Left ventricle myocardium superior (tissue), 1 donor: Measurements from ENCODE around the gene APOC3. TPM values are rescaled to one million over a fixed set of nuclear protein-coding genes. Genes with fewer than 3 reads are reported as not detected.

Experiments
- ATAC-seq: fragments of 200-7000 bp; cut with Tn5 transposase; one replicate; pipeline ENCODE4 v1.9.1; 2020; ENCODE audit warnings: mild to moderate bottlenecking, moderate library complexity
- DNase-seq: peaks from one replicate; pipeline ENCODE4 v3.0.0-alpha.2; 2020
- intact Hi-C: fragments of 100-400 bp; cut with micrococcal nuclease; formaldehyde crosslinking; loops from one replicate; pipeline ENCODE4 v1.11.0; 2022
- total RNA-seq: library from RNA; stranded (reverse); fragmentation: NEBNext Ultra II Directional; extraction: Animal tissue kit (Norgen Biotek cat#: 25700); gene quantifications from one replicate; pipeline ENCODE4 v1.2.1, GENCODE V29; 2021
- donor health status: DM: no; HTN: yes; CAD: no; lungs with severe emphysema.

APOC3 gene
- total RNA-seq, 1 donor from 2014 or later: not detected

DNA sequence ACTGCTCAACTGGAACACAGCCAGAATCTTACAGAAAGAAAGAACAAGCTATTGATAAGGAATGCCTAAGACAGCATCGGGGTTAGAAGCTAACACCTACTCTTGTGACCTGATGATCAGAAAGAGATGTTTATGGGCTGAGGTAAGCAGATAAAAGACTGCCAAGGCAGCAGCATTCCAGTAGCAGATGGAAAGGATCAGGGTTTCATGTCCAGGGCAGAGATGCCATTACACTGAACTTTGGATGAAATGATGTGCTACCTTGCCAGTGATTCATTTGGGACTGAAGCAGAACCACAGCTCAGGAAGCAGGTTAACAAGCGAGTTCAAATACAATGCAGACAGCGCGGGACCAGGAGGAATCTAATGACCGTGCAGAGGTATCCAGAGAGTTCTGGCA, 34.8 kb downstream of the APOC3 start:
- DNase-seq (no peak), ATAC-seq (peak; percentile 25)
- intact Hi-C loops: no loop called here

DNA sequence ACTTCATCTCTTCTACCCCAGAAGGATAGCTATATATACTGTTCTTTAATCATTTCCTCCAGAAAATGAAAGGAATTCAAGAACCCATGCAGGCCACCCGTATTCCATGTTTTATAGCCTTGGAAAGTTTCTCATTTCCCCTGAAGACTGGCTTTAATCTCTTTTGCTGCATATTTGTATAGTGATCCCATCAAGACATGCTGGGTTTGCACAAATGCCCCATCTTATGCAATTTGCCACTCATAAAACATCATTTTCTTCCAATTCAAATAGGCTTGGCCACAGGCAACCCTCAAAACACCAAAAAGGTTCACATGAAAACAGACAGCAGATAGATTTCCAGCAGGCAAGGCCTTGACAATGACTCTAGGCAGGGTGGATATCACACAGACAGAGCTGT, 36.0 kb downstream of the APOC3 start:
- ATAC-seq (no peak), DNase-seq (no peak)
- intact Hi-C loops: no loop called here

GRCh38 chr11:116866804-116867455, 37.2 kb downstream of the APOC3 start:
- intact Hi-C loops: no loop called here
- ATAC-seq (peak; percentile 73), DNase-seq (no peak)

DNA sequence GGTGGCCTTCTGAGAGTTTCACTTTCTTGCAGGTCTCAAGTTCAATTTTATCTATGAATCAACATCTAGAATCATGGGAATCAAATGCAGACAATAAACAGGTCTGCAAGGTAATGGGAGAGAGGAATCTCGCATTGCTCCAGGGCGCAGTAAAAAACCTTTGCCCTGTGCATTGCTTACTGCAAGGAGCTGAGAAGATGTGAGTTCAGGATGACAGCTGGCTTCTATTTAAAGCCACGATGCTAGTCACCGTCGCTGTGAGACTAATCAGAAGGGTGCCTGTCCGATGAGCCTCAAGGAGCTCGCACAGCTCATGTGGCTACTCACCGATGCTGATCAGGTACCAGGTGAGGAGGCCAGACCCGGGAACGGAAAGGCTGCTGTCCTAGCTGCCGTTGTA, 37.9 kb downstream of the APOC3 start:
- intact Hi-C loops: no loop called here

GRCh38 chr11:116868066-116868465, 38.4 kb downstream of the APOC3 start:
- DNase-seq: no peak
- ATAC-seq: peak; percentile 74
- intact Hi-C loops: no loop called here

More for the DNA sequence above, 37.9 kb downstream of the APOC3 start:
- DNase-seq (no peak), ATAC-seq (peak; percentile 16)

GRCh38 chr11:116869610-116870009, 39.9 kb downstream of the APOC3 start:
- DNase-seq (no peak), ATAC-seq (no peak)
- intact Hi-C loops: no loop called here

- DNase-seq: no peak
- no peak for ATAC-seq
- intact Hi-C loops: no loop called here
Observed at GRCh38 chr11:116870054-116870453, 40.3 kb downstream of the APOC3 start.

- intact Hi-C loops: no loop called here
- no peak for ATAC-seq
Observed at GRCh38 chr11:116871248-116871647, 41.5 kb downstream of the APOC3 start.

GRCh38 chr11:116873381-116873780, 43.7 kb downstream of the APOC3 start:
- intact Hi-C loops: no loop called here
- no peak for DNase-seq
- no peak for ATAC-seq

More at GRCh38 chr11:116871248-116871647, 41.5 kb downstream of the APOC3 start:
- DNase-seq: no peak

- intact Hi-C loops: no loop called here
- peak; percentile 77 for ATAC-seq
Observed at GRCh38 chr11:116874251-116874650, 44.5 kb downstream of the APOC3 start.

GRCh38 chr11:116875194-116875593, 45.5 kb downstream of the APOC3 start:
- DNase-seq: no peak
- intact Hi-C loops: loop anchor here (5.0 kb wide), 1 partner anchor 232 kb away; no protein-coding TSS in a partner anchor
- no peak for ATAC-seq

More at GRCh38 chr11:116874251-116874650, 44.5 kb downstream of the APOC3 start:
- no peak for DNase-seq

- ATAC-seq (no peak), DNase-seq (no peak)
- intact Hi-C loops: loop anchor here (5.0 kb wide), 1 partner anchor 231 kb away; no protein-coding TSS in a partner anchor
Observed at GRCh38 chr11:116876656-116877055, 46.9 kb downstream of the APOC3 start.

- no peak for DNase-seq
- intact Hi-C loops: loop anchor here (5.0 kb wide), 1 partner anchor 227 kb away; no protein-coding TSS in a partner anchor
- peak; percentile 81 for ATAC-seq
Observed at GRCh38 chr11:116879800-116880625, 50.3 kb downstream of the APOC3 start.

DNA sequence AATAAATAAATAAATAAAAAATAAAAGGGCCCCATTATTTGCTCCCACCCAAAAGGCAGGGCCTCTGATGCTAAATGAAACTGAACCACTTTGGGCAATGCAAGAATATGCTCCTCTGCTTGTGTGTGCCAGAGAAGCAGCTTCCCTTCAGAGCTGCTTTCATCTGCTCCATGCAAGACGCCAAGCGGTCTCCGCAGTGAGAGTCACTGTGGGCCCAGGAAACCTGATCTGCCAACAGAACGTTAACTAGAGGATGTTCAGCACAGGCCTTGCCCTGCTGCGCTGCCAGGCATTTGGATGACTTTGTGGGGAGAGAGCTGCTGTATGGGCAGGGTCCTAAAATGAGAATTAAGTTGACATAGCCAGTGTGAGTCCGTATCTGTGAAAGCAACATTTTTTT, 51.4 kb downstream of the APOC3 start:
- DNase-seq (no peak), ATAC-seq (no peak)
- intact Hi-C loops: no loop called here

- intact Hi-C loops: no loop called here
- ATAC-seq (no peak), DNase-seq (no peak)
Observed at GRCh38 chr11:116882386-116882785, 52.7 kb downstream of the APOC3 start.

Other genes starting within 250 kb of the APOC3 start
- gene BUD13, start 56.9 kb upstream of the APOC3 start, total RNA-seq: 7.2 TPM
- gene ZPR1, start 41.9 kb upstream of the APOC3 start, total RNA-seq: 18.2 TPM
- gene APOA5, start 38.0 kb upstream of the APOC3 start, total RNA-seq: not detected
- not detected for gene APOA4, start 6.6 kb upstream of the APOC3 start, total RNA-seq
- 9.2 TPM for gene APOA1, start 7.7 kb downstream of the APOC3 start, total RNA-seq